Heart left ventricle (tissue), 13 donors: ENCODE measurements around the gene GPR12.

Source experiments
- POLR2A ChIP-seq, 2 donors: fragments of 450-650 bp; IDR thresholded peaks; one replicate each; pipeline ENCODE4 v1.6.1; 2017; ENCODE audit warnings: antibody characterized with exemption in 2 of 2, mild to moderate bottlenecking in 2 of 2, moderate library complexity in 2 of 2
- TF ChIP-seq, protein P1 (sequence below), 12 donors: fragments of 200-600 bp; sonication (generic) in 4 of 12; IDR thresholded peaks; one replicate each; pipeline versions ENCODE4 v1.5.0 to v1.8.0; 2018 to 2022; ENCODE audit warnings: antibody characterized with exemption in 12 of 12, mild to moderate bottlenecking in 5 of 12
- donor health status: ischemic (EF 13 %, LVEDD 7.1; RV severe dilation, severe dysfunction).
- donor health status: DM: no; HTN: yes; CAD: no.
- donor health status: DM: no; HTN: no; CAD: no.
- donor health status: ischemic (EF 25% LVEDD 6.9; RV normal size, moderate dysfunction).
- donor health status: ischemic (EF 25% LVEDD 5.7; RV mildly dilated, moderate dysfunction).
- donor health status: ischemic (EF 35%, LVEDD 5.7; RV mildly dilated, moderate dysfunction).
- donor health status: nonischemic (EF 11% LVEDD 7.7; RV severe dilation, severe dysfunction).
- donor health status: DM: yes; HTN: yes; CAD: no.
- donor health status: PGD.
- donor health status: ischemic (EF 29% LVEDD 5.4; RV normal size, mild dysfunction).
- donor health status: nonischemic (EF 23%, LVEDD 6.1; RV moderate dilation, normal function).

DNA sequence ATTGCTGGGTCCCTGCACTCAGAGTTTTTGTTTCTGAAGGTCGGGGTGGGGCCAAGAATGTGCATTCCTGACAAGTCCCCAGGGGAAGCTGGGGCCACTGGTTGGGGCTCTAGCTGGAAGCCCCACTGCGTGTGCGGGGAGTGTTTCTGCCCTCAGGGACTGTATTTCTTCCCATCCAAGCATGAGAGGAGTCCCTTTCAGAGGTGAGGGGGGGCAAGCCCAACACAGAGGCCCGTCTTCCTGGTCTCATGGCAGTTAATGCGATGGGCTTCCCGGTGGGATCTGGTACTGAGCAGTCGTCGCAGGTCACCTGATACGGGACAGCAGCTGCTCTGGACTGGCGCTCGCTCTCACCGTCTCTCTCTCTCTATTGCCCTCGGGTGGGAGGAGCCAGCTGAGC, 50.4 kb downstream of the GPR12 start:
- no peak for TF ChIP-seq POLR2A (IDR thresholded peaks at IDR 0.05)
- TF ChIP-seq, protein P1, sequence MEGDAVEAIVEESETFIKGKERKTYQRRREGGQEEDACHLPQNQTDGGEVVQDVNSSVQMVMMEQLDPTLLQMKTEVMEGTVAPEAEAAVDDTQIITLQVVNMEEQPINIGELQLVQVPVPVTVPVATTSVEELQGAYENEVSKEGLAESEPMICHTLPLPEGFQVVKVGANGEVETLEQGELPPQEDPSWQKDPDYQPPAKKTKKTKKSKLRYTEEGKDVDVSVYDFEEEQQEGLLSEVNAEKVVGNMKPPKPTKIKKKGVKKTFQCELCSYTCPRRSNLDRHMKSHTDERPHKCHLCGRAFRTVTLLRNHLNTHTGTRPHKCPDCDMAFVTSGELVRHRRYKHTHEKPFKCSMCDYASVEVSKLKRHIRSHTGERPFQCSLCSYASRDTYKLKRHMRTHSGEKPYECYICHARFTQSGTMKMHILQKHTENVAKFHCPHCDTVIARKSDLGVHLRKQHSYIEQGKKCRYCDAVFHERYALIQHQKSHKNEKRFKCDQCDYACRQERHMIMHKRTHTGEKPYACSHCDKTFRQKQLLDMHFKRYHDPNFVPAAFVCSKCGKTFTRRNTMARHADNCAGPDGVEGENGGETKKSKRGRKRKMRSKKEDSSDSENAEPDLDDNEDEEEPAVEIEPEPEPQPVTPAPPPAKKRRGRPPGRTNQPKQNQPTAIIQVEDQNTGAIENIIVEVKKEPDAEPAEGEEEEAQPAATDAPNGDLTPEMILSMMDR (IDR thresholded peaks at IDR 0.05): no peak
